Neural cell (in vitro differentiated cells): ENCODE measurements around the gene OXNAD1. TPM values are rescaled to one million over a fixed set of nuclear protein-coding genes. Genes with fewer than 3 reads are reported as not detected.

Experiments used
- H2AFZ ChIP-seq: fragments of 200-600, 300-800 bp; sonication (generic), shearing (Covaris generic); 2 replicates; pipeline ENCODE4 v1.6.0; 2014; ENCODE audit warnings: low read depth, mild to moderate bottlenecking, antibody characterized with exemption, low read length, moderate library complexity
- H3F3A ChIP-seq: fragments of 200-600 bp; shearing (Covaris generic); 2 replicates; pipeline ENCODE4 v1.6.1; 2016; ENCODE audit warnings: mild to moderate bottlenecking, moderate library complexity, mixed read lengths, antibody characterized with exemption, low read length; ENCODE audit not compliant: insufficient read depth, poor library complexity, severe bottlenecking
- H3K27ac ChIP-seq: fragments of 200-600, 300-800 bp; sonication (generic), shearing (Covaris generic); 2 replicates; pipeline ENCODE4 v1.5.1; 2014; ENCODE audit warnings: mild to moderate bottlenecking, low read length, moderate library complexity
- H3K27me3 ChIP-seq: fragments of 300-800, 200-600 bp; sonication (generic), shearing (Covaris generic); 2 replicates; pipeline ENCODE4 v1.6.0; 2014; ENCODE audit warnings: mild to moderate bottlenecking, low read depth, low read length, moderate library complexity; ENCODE audit not compliant: insufficient read depth
- H3K36me3 ChIP-seq: fragments of 300-800, 200-600 bp; sonication (generic), shearing (Covaris generic); 2 replicates; pipeline ENCODE4 v1.5.1; 2014; ENCODE audit warnings: mild to moderate bottlenecking, antibody characterized with exemption, low read length, moderate library complexity; ENCODE audit not compliant: insufficient read depth
- H3K4me2 ChIP-seq: fragments of 300-800, 200-600 bp; sonication (generic), shearing (Covaris generic); 2 replicates; pipeline ENCODE4 v1.6.0; 2014; ENCODE audit warnings: mild to moderate bottlenecking, low read length
- H3K4me3 ChIP-seq: fragments of 300-800, 200-600 bp; sonication (generic), shearing (Covaris generic); 2 replicates; pipeline ENCODE4 v1.5.1; 2014; ENCODE audit warnings: mild to moderate bottlenecking, low read length, moderate library complexity
- H3K79me2 ChIP-seq: fragments of 200-600 bp; shearing (Covaris generic); replicated peaks from 2 replicates; pipeline ENCODE4 v1.6.0; 2014; ENCODE audit warnings: mild to moderate bottlenecking, low read length, moderate library complexity; ENCODE audit not compliant: insufficient read depth
- H3K9ac ChIP-seq: fragments of 300-800, 200-600 bp; sonication (generic), shearing (Covaris generic); 2 replicates; pipeline ENCODE4 v1.6.1; 2016; ENCODE audit warnings: mild to moderate bottlenecking, low read length, mixed read lengths
- H3K9me2 ChIP-seq: fragments of 200-600 bp; shearing (Covaris generic); 2 replicates; pipeline ENCODE4 v1.6.1; 2016; ENCODE audit warnings: mild to moderate bottlenecking, low read length, mixed read lengths; ENCODE audit not compliant: insufficient read depth
- H3K9me3 ChIP-seq: fragments of 200-600, 300-800 bp; sonication (generic), shearing (Covaris generic); 2 replicates; pipeline ENCODE4 v1.6.1; 2016; ENCODE audit warnings: mild to moderate bottlenecking, mixed run types, low read length, moderate library complexity, mixed read lengths
- H4K20me1 ChIP-seq: fragments of 200-600 bp; shearing (Covaris generic); 2 replicates; pipeline ENCODE4 v1.6.1; 2016; ENCODE audit warnings: mild to moderate bottlenecking, mixed run types; ENCODE audit not compliant: insufficient read depth
- EP300 ChIP-seq: fragments of 450-650 bp; conservative IDR thresholded peaks from 2 replicates; pipeline ENCODE4 v1.6.1; 2014; ENCODE audit warnings: antibody characterized with exemption, mild to moderate bottlenecking, moderate library complexity; ENCODE audit not compliant: poor library complexity, severe bottlenecking
- EZH2 ChIP-seq: fragments of 200-600, 300-800 bp; shearing (Covaris generic), sonication (generic); IDR thresholded peaks from 2 replicates; pipeline ENCODE4 v1.6.1; 2014; ENCODE audit warnings: antibody characterized with exemption, low read length, borderline replicate concordance, mild to moderate bottlenecking; ENCODE audit not compliant: insufficient read depth, poor library complexity, severe bottlenecking
- MXI1 ChIP-seq: fragments of 450-650 bp; conservative IDR thresholded peaks from 2 replicates; pipeline ENCODE4 v1.6.1; 2014; ENCODE audit warnings: antibody characterized with exemption, mild to moderate bottlenecking; ENCODE audit not compliant: poor library complexity, severe bottlenecking
- POLR2AphosphoS5 ChIP-seq: IDR thresholded peaks from 2 replicates; pipeline ENCODE4 v1.6.1; 2012
- RAD21 ChIP-seq: fragments of 450-650 bp; conservative IDR thresholded peaks from 2 replicates; pipeline ENCODE4 v1.6.1; 2014; ENCODE audit warnings: antibody characterized with exemption, mild to moderate bottlenecking, moderate library complexity
- REST ChIP-seq: IDR thresholded peaks from 2 replicates; pipeline ENCODE4 v1.6.1; 2012; ENCODE audit warnings: borderline replicate concordance
- SMC3 ChIP-seq: fragments of 450-650 bp; conservative IDR thresholded peaks from 2 replicates; pipeline ENCODE4 v1.6.1; 2014; ENCODE audit warnings: antibody characterized with exemption, mild to moderate bottlenecking, moderate library complexity; ENCODE audit not compliant: poor library complexity
- TAF1 ChIP-seq: IDR thresholded peaks from 2 replicates; pipeline ENCODE4 v1.6.1; 2012; ENCODE audit warnings: low read depth
- polyA plus RNA-seq: library from polyadenylated mRNA; depleted of rRNA; stranded (reverse); fragments of >200 nt; gene quantifications from 2 replicates; pipeline ENCODE4 v1.2.3, GENCODE V29; 2014
- TF ChIP-seq, protein P1 (sequence below): fragments of 450-650 bp; IDR thresholded peaks from 2 replicates; pipeline ENCODE4 v1.5.1; 2014; ENCODE audit warnings: antibody characterized with exemption, mild to moderate bottlenecking, moderate library complexity; ENCODE audit not compliant: poor library complexity, severe bottlenecking

OXNAD1 gene
- polyA plus RNA-seq, 1 donor from 2014 or later = 16.4 TPM

DNA sequence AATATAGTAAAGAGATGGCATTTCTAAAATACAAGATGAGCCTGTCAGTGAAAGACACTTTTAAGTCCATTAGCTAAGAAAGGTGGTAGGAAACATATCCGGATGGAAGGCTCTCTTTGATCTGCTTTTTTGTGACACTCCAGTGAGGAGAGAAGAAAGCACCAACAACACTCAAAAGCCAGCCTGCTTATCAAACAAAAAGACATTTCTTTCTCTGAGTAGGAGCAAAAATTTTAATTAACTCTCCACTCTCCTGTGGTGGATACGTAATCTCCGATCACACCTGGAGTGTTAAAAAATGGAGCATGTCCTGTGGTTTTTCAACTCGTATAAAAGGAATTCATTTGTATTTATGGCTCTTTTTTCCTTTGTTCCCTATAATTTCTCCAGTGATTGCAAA, 65.3 kb downstream of the OXNAD1 start:
- Histone ChIP-seq H2AFZ (peak overlapping the region; percentile 42), H3K4me3 (peak overlapping the region; percentile 52), H3K36me3 (no peaks in the 10 kb centered on the region), H3K79me2 (no peaks in the 10 kb centered on the region), H3K9me2 (no peaks in the 10 kb centered on the region), H3F3A (peaks cover 5% of the 10 kb centered on the region), H3K27ac (peak overlapping the region; percentile 94), H3K9me3 (no peaks in the 10 kb centered on the region), H4K20me1 (no peaks in the 10 kb centered on the region), H3K4me2 (peak overlapping the region; percentile 46), H3K27me3 (no peaks in the 10 kb centered on the region), H3K9ac (peak overlapping the region; percentile 67)
- TF ChIP-seq, protein P1, sequence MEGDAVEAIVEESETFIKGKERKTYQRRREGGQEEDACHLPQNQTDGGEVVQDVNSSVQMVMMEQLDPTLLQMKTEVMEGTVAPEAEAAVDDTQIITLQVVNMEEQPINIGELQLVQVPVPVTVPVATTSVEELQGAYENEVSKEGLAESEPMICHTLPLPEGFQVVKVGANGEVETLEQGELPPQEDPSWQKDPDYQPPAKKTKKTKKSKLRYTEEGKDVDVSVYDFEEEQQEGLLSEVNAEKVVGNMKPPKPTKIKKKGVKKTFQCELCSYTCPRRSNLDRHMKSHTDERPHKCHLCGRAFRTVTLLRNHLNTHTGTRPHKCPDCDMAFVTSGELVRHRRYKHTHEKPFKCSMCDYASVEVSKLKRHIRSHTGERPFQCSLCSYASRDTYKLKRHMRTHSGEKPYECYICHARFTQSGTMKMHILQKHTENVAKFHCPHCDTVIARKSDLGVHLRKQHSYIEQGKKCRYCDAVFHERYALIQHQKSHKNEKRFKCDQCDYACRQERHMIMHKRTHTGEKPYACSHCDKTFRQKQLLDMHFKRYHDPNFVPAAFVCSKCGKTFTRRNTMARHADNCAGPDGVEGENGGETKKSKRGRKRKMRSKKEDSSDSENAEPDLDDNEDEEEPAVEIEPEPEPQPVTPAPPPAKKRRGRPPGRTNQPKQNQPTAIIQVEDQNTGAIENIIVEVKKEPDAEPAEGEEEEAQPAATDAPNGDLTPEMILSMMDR = no peak
- no peak for TF ChIP-seq REST
- no peak for TF ChIP-seq MXI1
- TF ChIP-seq SMC3 = no peak
- no peak for TF ChIP-seq EP300
- no peak for TF ChIP-seq TAF1
- TF ChIP-seq EZH2 = no peak
- TF ChIP-seq POLR2AphosphoS5 = no peak
- TF ChIP-seq RAD21 = no peak

- no peaks in the 10 kb centered on the region for H3K79me2 ChIP-seq
Measured at GRCh38 chr3:16331319-16331883, 66.4 kb downstream of the OXNAD1 start.

More at GRCh38 chr3:16331319-16331883, 66.4 kb downstream of the OXNAD1 start:
- Histone ChIP-seq H3K36me3 (no peaks in the 10 kb centered on the region), H3K4me3 (no peak overlapping the region), H3K27me3 (no peaks in the 10 kb centered on the region), H2AFZ (no peak overlapping the region), H4K20me1 (no peaks in the 10 kb centered on the region), H3K9me2 (no peaks in the 10 kb centered on the region), H3K4me2 (no peak overlapping the region), H3K27ac (peak overlapping the region; percentile 94), H3K9ac (no peak overlapping the region), H3F3A (peaks cover 5% of the 10 kb centered on the region), H3K9me3 (no peaks in the 10 kb centered on the region)
- TF ChIP-seq POLR2AphosphoS5 (no peak), RAD21 (no peak), MXI1 (no peak), SMC3 (no peak), EZH2 (no peak), REST (no peak), EP300 (no peak), TAF1 (no peak)
- TF ChIP-seq, protein P1 = no peak
